HG02973 (cell line): ENCODE measurements around the gene SPAM1.
"Not testable (repeated sequence)": the region's sequence is repeated elsewhere in the genome, so short reads cannot be mapped to it uniquely, and the experiment has no call there.

Experiments
- ATAC-seq: cut with Tn5 transposase; IDR thresholded peaks from one replicate; pipeline ENCODE4 v1.9.1; 2021; ENCODE audit warnings: moderate library complexity; ENCODE audit not compliant: unreplicated experiment

Gene SPAM1

GRCh38 chr7:123945938-123946337 is 20.9 kb downstream of the SPAM1 start:
- ATAC-seq = no peak

GRCh38 chr7:123948136-123948535 is 23.1 kb downstream of the SPAM1 start:
- no peak for ATAC-seq

GRCh38 chr7:123958186-123958703 is 33.2 kb downstream of the SPAM1 start:
- no peak for ATAC-seq

GRCh38 chr7:123961771-123962170 is 36.7 kb downstream of the SPAM1 start:
- ATAC-seq = no peak

- ATAC-seq = no peak
Measured at GRCh38 chr7:123966936-123967335, 41.9 kb downstream of the SPAM1 start.

GRCh38 chr7:123972045-123972444 is 47.0 kb downstream of the SPAM1 start:
- ATAC-seq = no peak

GRCh38 chr7:123972831-123973230 is 47.8 kb downstream of the SPAM1 start:
- ATAC-seq = no peak

GRCh38 chr7:123974326-123974908 is 49.4 kb downstream of the SPAM1 start:
- no peak for ATAC-seq

GRCh38 chr7:123975084-123975483 is 50.0 kb downstream of the SPAM1 start:
- no peak for ATAC-seq

- ATAC-seq = no peak
Measured at GRCh38 chr7:123977081-123977480, 52.0 kb downstream of the SPAM1 start.

GRCh38 chr7:123979876-123980275 is 54.8 kb downstream of the SPAM1 start:
- ATAC-seq = no peak

- ATAC-seq = no peak
Measured at GRCh38 chr7:123987445-123987844, 62.4 kb downstream of the SPAM1 start.

GRCh38 chr7:123992913-123993518 is 68.0 kb downstream of the SPAM1 start:
- no peak for ATAC-seq

GRCh38 chr7:123993996-123994395 is 69.0 kb downstream of the SPAM1 start:
- ATAC-seq = no peak

- no peak for ATAC-seq
Measured at GRCh38 chr7:123994449-123994848, 69.4 kb downstream of the SPAM1 start.

GRCh38 chr7:123995617-123996326 is 70.7 kb downstream of the SPAM1 start:
- no peak for ATAC-seq

GRCh38 chr7:123996327-123996625 is 71.2 kb downstream of the SPAM1 start:
- ATAC-seq = no peak

GRCh38 chr7:123998921-123999320 is 73.9 kb downstream of the SPAM1 start:
- no peak for ATAC-seq

- ATAC-seq = no peak
Measured at GRCh38 chr7:123999703-124000102, 74.7 kb downstream of the SPAM1 start.

- ATAC-seq = not testable (repeated sequence)
Measured at GRCh38 chr7:124008296-124008695, 83.3 kb downstream of the SPAM1 start.

- ATAC-seq = no peak
Measured at GRCh38 chr7:124009321-124009720, 84.3 kb downstream of the SPAM1 start.
